Gastrocnemius medialis (tissue), 4 donors: ENCODE data around the gene GALNT13. TPM values are rescaled to one million over a fixed set of nuclear protein-coding genes. Genes with fewer than 3 reads are reported as not detected.

Source experiments
- ATAC-seq, 2 donors: fragments of 150-250 bp; one replicate each; pipeline ENCODE4 v1.9.1; 2016
- DNase-seq, 2 donors: peaks; one replicate each; pipeline ENCODE4 v3.0.0-alpha.2; 2019
- H3K27ac ChIP-seq, 4 donors: fragments of 200-600 bp; sonication (generic); 1 replicate in 1 of 4; 2 replicates in 3 of 4; pipeline ENCODE4 v1.5.1; 2016 to 2018; ENCODE audit warnings: mild to moderate bottlenecking in 2 of 4, moderate library complexity in 1 of 4
- H3K27me3 ChIP-seq, 3 donors: fragments of 200-600 bp; sonication (generic) in 2 of 3; 1 replicate in 1 of 3; 2 replicates in 2 of 3; pipeline versions ENCODE4 v1.5.1 to v1.6.0; 2016 to 2019; ENCODE audit warnings: mild to moderate bottlenecking in 1 of 3, moderate library complexity in 1 of 3
- H3K36me3 ChIP-seq, 2 donors: fragments of 200-600 bp; sonication (generic) in 1 of 2; one replicate each; pipeline ENCODE4 v1.5.1; 2017 to 2018
- H3K4me1 ChIP-seq, 2 donors: fragments of 200-600 bp; sonication (generic) in 1 of 2; one replicate each; pipeline ENCODE4 v1.5.1; 2016 to 2017; ENCODE audit warnings: mild to moderate bottlenecking in 2 of 2
- H3K4me3 ChIP-seq, 4 donors: fragments of 200-600 bp; sonication (generic) in 3 of 4; 1 replicate in 1 of 4; 2 replicates in 3 of 4; pipeline ENCODE4 v1.5.1; 2016 to 2019; ENCODE audit warnings: mild to moderate bottlenecking in 2 of 4
- H3K9me3 ChIP-seq, 3 donors: fragments of 200-600 bp; sonication (generic) in 2 of 3; 1 replicate in 1 of 3; 2 replicates in 2 of 3; pipeline ENCODE4 v1.5.1; 2016 to 2019
- POLR2A ChIP-seq, 2 donors: fragments of 450-650 bp; IDR thresholded peaks; one replicate each; pipeline ENCODE4 v1.6.1; 2017; ENCODE audit warnings: antibody characterized with exemption in 2 of 2, mild to moderate bottlenecking in 2 of 2, moderate library complexity in 2 of 2
- in situ Hi-C, 4 donors: fragments of 200-750 bp; cut with MboI; loops; one replicate each; pipeline versions ENCODE4 v1.15.0 to v1.8.0; 2017; ENCODE audit warnings: low sequenced_read_pairs in 4 of 4
- intact Hi-C: fragments of 100-400 bp; cut with DNase I; formaldehyde crosslinking; loops from one replicate; pipeline ENCODE4 v1.15.1; 2023; ENCODE audit warnings: low total_unique reads
- total RNA-seq, 4 donors: library from RNA; depleted of rRNA; stranded (reverse); fragments of >200 nt; gene quantifications; one replicate each; pipeline versions ENCODE4 v1.1.0 to v1.2.3, GENCODE V29; 2016
- TF ChIP-seq, protein P1 (sequence below), 5 experiments: fragments of 450-650 bp in 3 of 5; fragments of 200-600 bp in 2 of 5; sonication (generic) in 2 of 5; IDR thresholded peaks in 4 of 5; conservative IDR thresholded peaks in 1 of 5; 1 replicate in 4 of 5; 2 replicates in 1 of 5; pipeline ENCODE4 v1.5.1; 2016 to 2019; ENCODE audit warnings: antibody characterized with exemption in 5 of 5, mild to moderate bottlenecking in 3 of 5, moderate library complexity in 3 of 5

Gene GALNT13
- total RNA-seq, 4 donors from 2014 or later, result 0.10 TPM; not detected in 3

DNA sequence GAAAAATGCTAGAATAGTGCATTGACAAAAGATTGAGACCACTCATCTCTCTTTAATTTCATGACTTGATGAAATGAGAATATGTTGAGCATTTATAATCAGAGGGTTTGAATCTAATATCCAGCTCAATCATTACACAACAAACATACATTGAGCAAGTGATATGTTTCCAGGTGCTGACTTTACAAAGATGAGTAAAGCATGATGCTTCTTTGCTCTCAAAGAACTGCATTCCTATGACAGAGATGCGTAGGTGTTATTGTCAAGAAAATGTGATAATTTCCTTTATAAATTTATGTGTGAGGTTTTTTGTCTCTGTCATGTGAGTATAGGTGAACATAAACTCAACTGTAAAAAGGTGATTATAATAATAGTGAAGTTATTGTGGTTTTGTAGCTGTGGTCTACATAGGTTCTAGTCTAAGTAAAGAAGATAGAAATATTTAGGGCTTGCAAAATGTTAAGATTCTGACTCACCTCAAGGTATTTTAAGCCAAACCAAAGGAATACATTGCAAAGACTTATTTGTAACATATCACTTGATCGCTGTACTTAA is 389.8 kb downstream of the GALNT13 start:
- intact Hi-C loops, result no loop called here
- DNase-seq, result no peak
- Histone ChIP-seq H3K4me1 (no peaks in the 10 kb centered on the region), H3K27ac (no peak overlapping the region), H3K36me3 (no peaks in the 10 kb centered on the region), H3K27me3 (no peaks in the 10 kb centered on the region), H3K9me3 (no peaks in the 10 kb centered on the region), H3K4me3 (no peak overlapping the region)
- TF ChIP-seq, protein P1, sequence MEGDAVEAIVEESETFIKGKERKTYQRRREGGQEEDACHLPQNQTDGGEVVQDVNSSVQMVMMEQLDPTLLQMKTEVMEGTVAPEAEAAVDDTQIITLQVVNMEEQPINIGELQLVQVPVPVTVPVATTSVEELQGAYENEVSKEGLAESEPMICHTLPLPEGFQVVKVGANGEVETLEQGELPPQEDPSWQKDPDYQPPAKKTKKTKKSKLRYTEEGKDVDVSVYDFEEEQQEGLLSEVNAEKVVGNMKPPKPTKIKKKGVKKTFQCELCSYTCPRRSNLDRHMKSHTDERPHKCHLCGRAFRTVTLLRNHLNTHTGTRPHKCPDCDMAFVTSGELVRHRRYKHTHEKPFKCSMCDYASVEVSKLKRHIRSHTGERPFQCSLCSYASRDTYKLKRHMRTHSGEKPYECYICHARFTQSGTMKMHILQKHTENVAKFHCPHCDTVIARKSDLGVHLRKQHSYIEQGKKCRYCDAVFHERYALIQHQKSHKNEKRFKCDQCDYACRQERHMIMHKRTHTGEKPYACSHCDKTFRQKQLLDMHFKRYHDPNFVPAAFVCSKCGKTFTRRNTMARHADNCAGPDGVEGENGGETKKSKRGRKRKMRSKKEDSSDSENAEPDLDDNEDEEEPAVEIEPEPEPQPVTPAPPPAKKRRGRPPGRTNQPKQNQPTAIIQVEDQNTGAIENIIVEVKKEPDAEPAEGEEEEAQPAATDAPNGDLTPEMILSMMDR (IDR thresholded peaks at IDR 0.05 in 4 of 5, conservative IDR thresholded peaks at IDR 0.05 in 1 of 5), result no peak
- no peak for TF ChIP-seq POLR2A (IDR thresholded peaks at IDR 0.05)
- in situ Hi-C loops, result no loop called here
- ATAC-seq, result no peak

DNA sequence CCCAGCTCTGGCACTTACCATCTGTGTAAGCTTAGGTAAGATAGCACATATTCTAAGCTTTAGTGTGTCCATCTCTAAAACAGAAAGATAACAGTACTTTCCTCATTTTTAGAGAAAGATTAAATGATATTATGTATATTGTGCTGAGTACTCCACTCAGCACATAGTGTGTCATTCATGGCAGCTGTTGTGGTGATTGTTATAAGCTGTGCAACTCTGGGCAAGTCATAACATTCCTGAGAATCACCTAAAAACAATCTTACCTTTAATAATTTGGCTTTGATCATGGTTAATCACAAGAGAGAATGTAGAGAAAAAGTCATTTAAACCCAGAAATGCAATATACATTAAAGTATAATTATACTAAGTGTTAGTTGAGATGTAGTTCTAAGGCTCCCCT is 391.5 kb downstream of the GALNT13 start:
- Histone ChIP-seq H3K36me3 (no peaks in the 10 kb centered on the region), H3K4me1 (no peaks in the 10 kb centered on the region), H3K9me3 (no peaks in the 10 kb centered on the region), H3K27ac (no peak overlapping the region), H3K4me3 (no peak overlapping the region), H3K27me3 (no peaks in the 10 kb centered on the region)
- intact Hi-C loops, result no loop called here
- in situ Hi-C loops, result no loop called here
- TF ChIP-seq, protein P1 (IDR thresholded peaks at IDR 0.05 in 4 of 5, conservative IDR thresholded peaks at IDR 0.05 in 1 of 5), result no peak
- no peak for TF ChIP-seq POLR2A (IDR thresholded peaks at IDR 0.05)
- no peak for ATAC-seq
- no peak for DNase-seq

DNA sequence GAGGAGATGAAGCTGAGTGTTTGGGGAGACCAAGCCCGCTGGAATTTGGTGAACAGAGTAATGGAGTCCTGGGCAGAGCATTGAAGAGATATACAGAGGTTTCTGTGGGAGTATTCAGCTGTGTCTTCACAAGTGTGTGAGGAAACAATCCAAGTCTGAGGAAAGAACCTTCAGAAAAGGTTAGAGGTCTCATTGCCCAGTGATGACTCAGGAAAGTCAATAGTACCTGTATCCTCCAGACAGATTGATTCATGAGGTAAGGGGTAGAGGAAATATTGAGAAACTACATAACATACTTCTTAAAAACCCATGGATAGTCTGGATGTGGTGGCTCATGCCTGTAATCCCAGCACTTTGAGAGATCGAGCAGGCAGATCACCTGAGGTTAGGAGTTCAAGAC is 392.3 kb downstream of the GALNT13 start:
- Histone ChIP-seq H3K27ac (no peak overlapping the region), H3K9me3 (no peaks in the 10 kb centered on the region), H3K36me3 (no peaks in the 10 kb centered on the region), H3K4me1 (no peaks in the 10 kb centered on the region), H3K4me3 (no peak overlapping the region), H3K27me3 (no peaks in the 10 kb centered on the region)
- intact Hi-C loops (no loop called here), in situ Hi-C loops (no loop called here)
- ATAC-seq, result no peak
- DNase-seq, result no peak
- TF ChIP-seq, protein P1 (IDR thresholded peaks at IDR 0.05 in 4 of 5, conservative IDR thresholded peaks at IDR 0.05 in 1 of 5), result no peak

DNA sequence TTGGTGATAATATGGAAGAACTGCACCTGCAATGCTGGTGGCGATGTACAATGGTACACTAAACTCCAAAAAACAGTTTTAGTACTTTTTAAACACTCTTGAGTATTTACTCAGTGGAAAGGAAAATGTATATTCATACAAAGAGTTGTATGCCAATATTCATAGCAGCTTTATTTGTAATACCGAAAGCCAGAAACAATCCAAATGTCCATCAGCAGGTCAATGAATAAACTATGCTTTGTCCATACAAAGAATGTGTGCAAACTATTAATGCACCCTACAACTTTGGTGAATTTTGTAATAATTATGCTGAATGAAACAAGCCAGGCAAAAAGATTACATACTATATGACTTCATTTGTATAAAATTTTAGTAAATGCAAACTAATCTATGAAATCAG is 396.3 kb downstream of the GALNT13 start:
- no peak overlapping the region for H3K27ac ChIP-seq
- DNase-seq (no peak), ATAC-seq (no peak)
- no peaks in the 10 kb centered on the region for H3K9me3 ChIP-seq
- H3K36me3 ChIP-seq, result no peaks in the 10 kb centered on the region
- no peaks in the 10 kb centered on the region for H3K27me3 ChIP-seq
- intact Hi-C loops (no loop called here), in situ Hi-C loops (no loop called here)
- no peaks in the 10 kb centered on the region for H3K4me1 ChIP-seq
- H3K4me3 ChIP-seq, result no peak overlapping the region
- no peak for TF ChIP-seq POLR2A (IDR thresholded peaks at IDR 0.05)
- TF ChIP-seq, protein P1 (IDR thresholded peaks at IDR 0.05 in 4 of 5, conservative IDR thresholded peaks at IDR 0.05 in 1 of 5), result no peak

DNA sequence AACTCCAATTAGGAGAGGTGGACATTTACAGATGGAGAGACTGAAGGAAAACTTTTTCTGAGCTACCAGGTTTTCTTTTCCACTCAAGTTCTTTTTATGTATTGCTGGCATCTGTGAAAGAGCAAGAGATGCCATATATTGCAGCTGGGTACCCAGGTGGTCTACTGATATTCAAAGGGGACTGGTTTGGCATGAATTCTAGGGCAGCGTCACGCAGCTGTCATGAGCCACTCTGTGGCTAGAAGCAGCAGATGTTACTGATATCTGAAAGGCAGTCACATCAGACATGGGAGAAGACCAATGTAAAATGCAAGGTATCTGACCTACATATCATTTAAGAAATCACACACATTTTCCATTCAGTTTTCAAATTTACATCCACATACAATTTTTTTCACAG is 408.8 kb downstream of the GALNT13 start:
- intact Hi-C loops, result no loop called here
- Histone ChIP-seq H3K9me3 (no peaks in the 10 kb centered on the region), H3K27me3 (no peaks in the 10 kb centered on the region), H3K27ac (no peak overlapping the region), H3K4me3 (no peak overlapping the region), H3K4me1 (no peaks in the 10 kb centered on the region), H3K36me3 (no peaks in the 10 kb centered on the region)
- DNase-seq, result no peak
- in situ Hi-C loops, result no loop called here
- no peak for ATAC-seq
- TF ChIP-seq, protein P1 (IDR thresholded peaks at IDR 0.05 in 4 of 5, conservative IDR thresholded peaks at IDR 0.05 in 1 of 5), result no peak
- TF ChIP-seq POLR2A (IDR thresholded peaks at IDR 0.05), result no peak
